SIG-M5 (cell line): ENCODE results near the gene C11orf16.
"Not testable (repeated sequence)": the region's sequence is repeated elsewhere in the genome, so short reads cannot be mapped to it uniquely, and the experiment has no call there.

Experiments
- DNase-seq: peaks from one replicate; lab custom pipeline; 2025; lab: John Stamatoyannopoulos, UW

The C11orf16 gene, protein sequence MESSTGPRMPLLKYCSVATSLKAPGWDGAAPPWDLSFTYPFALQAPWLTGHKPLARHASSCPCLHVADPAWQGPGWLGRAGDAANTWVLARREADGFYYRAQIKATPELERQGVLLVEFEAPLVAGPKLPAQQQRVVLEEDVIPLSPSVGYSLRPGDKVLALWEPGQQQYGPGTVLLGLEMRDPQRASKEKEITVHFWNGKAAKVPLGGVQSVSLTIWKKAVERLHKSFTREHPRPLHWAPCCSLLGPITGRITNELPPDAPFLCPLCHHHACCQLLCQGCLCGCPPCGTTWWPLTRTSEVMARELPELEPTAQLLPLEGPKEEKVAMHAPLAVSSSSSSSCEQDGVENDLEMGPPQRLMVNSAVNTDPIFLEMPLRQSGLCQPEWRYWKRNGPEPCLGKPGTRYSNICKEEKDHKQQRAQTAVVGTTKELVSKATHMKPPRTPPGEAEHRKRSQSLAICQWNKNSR

DNA sequence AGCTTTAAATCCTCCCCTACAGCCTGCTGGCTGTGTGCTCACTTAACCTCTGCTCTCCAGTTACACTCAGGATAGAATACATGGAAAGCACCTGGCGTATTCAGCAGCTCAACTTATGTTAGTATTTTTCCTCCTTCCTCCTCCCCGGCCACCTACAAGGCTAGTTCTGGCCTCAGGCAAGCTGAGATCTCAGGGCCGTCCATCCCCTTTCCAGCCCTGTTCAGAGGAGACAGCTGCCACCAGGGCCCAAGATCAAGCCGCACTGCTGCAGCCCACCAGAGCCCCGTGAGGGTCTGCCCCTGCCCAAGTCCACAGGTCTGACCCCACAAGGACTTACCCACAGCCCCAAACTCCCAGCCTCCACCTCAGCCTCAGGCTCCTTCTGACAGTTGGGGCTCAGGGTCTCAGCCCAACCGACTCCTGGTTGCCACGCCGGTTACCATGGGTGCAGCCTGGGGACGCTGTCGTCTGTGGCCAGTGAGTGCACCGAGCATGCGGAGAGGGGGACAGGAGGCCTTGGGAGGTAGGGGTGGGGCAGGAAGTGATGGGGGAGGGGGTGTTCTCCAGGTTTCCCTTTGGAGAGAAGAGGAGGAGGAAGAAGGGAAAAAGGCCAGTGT lies at the start of gene C11orf16:
TSS of gene C11orf16 (minus strand) at position 384 of the 617 bp plus-strand sequence. CDS start 639 bp downstream, outside the sequence.
- no peak for DNase-seq

DNA sequence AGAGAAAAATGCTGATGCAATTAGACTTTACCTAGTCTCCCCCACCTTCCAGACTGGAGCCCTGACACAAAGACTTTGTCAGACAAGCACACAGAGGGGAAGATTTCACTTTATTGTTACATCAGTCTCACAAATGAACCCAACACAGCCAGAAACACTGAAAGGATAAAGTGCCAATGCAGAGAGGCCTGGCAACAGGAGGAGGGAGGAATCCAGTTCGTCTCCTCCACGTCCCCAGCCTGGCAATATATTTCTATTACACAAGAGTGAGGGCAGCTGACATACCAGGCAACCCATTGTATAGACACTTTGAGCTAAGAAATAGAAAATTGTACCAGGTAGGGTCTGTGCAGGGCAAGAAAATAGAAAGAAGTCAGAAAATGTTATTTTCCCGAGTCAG lies 47.7 kb upstream of the C11orf16 start:
- DNase-seq, result no peak

DNA sequence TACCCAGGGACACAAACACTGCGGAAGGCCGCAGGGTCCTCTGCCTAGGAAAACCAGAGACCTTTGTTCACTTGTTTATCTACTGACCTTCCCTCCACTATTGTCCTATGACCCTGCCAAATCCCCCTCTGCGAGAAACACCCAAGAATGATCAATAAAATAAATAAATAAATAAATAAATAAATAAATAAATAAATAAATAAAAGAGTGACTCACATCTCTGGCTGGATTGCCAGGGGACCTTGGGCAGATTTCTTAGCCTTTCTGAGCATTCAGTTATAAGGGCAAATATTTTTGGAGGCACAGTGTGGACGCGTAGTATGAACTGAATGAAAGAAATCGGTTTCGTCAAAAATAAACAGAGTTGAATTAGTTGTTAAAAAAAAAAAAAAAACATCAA lies 46.6 kb upstream of the C11orf16 start:
- not testable (repeated sequence) for DNase-seq

DNA sequence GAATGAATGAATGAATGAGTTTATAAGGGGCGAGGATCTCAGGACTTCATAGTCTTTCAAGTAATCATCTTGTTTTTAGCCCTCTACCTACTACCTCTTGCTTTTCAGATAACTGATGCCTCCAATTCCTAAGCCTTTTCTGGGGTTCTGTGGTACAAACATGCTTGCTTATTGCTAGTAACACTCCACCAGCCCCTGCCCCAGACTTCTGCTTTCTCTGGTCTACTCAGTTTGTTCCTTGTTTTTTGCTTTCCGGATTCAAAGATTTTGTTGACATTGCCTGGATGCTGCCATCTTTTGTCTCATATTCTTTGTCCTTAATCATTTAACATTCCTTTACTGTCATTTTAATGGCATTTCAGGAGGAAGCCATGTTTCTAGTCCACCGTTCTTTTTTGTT lies 40.4 kb upstream of the C11orf16 start:
- DNase-seq, result no peak

DNA sequence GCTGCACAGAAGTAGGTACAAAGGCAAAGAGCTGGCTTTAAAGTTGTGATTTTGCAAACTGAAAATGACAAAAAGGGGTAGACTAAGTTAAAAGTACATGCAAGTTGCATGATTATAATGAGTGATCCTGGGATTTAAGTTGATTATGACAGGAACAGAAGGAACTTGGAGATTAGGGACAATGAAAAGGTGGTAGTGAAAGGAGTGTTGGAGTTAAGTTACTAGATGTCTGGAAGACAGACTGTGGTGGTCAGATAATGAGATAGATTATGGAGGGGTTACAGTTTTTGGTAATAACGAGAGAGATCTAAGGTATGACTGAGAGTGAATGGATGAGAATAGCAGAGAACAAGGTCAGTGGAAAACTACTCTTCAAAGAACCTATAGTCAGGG lies 39.2 kb upstream of the C11orf16 start:
- DNase-seq, result no peak

DNA sequence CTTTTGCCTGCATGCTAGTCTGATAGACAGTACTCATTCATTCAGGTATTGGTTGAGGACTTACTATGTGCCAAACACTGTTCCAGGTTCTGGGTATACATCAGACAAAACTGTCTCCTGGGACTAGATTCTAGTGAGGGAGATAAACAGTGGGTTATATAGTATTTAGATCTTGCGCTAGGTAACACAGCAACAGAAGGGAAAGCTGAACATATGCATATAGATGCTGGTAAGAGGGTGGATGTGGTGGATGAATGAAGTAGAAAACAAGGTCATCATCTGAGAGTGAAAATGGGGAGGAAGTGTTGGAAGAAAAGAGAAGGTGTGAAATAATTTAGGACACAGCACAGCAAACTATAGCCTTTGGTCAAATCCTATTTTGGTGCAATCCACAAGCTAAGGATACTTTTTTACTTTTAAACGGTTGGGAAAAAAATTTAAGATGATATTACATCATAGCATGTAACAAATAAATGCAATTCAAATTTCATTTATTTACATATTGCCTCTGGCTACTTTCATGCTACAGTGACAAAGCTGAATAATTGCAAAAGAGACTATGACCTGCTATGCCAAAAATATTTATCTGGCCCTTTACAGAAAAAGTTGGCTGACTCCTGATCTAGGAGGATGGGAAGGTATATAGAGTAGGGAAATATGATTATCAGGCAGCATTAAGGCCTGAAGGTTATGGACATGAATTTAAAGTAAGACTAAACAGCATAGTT lies 38.6 kb upstream of the C11orf16 start:
- DNase-seq, result no peak

DNA sequence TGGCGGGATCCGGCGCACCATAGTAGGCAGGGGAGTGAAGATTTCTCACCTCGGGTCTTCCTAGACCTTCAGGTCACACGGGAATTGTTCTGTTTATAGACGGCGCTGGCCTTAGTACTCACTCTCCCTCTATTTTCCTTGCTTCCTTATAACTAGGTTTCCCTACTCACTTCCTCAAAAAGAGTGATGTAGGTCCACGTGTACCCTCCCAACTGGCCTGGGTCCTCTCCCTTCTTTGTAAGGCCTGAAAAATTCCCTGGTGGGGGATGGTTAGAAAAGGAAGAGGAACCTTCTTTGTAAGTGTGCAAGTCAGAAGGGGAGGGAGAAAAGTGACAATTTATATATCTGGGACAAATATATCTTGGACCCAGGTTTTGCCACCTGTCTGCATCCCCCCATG lies 34.4 kb upstream of the C11orf16 start:
- DNase-seq, result no peak

DNA sequence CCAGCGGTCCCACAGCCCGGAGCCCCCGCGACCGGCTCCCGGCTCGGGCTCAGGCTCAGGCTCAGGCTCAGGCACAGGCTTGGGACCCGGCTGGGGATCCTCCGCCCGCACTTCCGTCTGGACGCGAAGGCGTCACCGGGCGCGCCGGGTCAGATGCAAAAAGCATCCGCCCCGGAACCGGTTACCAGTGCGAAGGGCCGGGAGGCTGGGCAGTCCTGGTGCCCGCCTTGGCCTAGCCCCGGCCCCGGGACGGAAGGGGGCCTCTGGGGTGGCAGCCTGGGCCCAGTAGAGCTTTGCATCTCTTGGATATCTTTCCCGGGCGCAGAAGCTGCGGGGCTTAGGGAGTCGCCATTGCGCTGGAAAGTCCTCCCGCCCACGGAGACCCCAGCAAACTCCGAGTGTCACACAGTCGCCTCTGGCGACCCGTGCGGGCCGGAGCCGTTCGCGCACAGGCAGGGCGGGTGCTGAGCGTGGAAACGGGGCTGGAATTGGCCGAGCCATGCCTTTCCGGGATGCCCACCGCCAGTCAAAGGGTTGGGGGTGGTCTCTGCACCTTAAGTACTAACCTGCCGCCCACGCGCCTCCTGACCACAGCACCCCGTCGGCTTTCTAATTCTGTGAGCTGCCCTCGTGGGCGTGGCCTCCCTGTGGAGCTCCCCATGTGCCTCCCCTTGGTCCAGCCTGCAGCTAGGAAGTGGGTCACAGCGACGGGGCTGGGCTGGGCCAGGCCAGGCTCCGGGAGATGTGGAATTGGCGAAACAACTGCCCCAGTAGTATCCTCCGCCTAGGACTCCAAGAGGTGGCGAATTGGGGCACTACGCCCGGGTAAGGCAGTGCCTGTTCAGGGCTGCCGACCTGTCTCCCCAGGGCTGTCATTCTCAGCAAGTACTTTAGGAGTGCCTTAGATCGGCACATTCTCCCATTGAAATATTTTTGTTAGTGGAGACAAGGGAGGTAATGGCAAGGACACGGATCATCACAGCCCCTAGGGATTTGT lies 31.9 kb upstream of the C11orf16 start, which contains the start of gene TMEM9B:
TSS of gene TMEM9B (minus strand) at position 119 of the 997 bp plus-strand sequence. CDS start 129 bp downstream, outside the sequence.
- no peak for DNase-seq

DNA sequence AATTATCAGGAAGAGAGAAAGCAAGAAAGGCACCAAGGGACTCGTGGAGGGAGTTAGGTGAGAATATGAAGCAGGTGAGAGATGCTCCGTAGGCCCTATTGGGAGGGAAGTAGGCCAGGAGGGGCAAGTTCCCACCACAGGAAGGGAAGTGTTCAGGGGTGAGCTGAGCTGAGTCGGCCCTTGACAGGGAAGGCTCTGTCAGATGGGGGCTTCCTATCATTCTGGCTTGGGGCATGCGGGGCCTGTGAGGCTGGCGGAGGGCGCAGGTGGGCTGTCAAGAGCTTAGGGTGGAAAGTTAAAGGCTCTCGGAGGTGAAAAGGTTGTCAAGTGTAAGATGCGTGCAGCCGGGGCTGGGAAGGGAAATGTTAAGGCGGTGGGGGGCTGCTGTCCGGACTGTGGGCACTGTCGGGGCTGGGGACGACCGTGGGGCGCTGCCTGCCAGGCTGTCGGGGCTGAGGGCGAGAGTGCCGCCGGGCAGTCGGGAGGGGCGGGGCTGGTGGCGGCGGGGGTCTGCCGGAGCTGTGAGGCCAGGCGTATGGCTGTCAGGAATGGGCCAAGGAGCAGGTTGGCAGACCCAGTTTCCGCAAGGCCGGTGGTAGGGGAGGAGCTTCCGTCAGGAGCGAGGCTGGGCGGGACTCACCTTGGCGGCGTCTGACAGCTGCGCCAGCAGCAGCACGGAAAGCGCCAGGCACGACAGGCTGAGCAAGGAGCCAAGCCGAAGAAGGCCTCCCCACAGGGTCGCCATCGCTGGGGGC lies 31.0 kb upstream of the C11orf16 start:
- DNase-seq, result no peak

DNA sequence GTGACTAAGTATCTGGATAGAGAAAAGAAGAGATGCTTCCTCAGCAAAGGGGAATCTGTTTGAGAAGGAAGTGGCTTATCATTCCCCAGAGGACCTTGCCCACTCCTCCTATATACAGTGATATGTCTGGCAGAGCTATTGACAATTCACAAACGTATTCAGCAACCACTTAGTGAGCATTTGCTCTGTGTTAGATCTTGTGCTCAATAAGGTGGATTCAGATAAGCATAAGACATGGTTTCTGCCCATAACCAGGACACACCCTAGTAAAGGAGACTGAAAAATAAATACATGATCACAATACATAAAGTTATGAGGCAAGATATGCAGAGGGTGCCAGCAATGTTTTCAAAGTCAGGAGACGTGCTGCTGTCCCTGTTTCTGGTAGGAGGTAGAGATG lies 30.1 kb upstream of the C11orf16 start:
- DNase-seq, result no peak

DNA sequence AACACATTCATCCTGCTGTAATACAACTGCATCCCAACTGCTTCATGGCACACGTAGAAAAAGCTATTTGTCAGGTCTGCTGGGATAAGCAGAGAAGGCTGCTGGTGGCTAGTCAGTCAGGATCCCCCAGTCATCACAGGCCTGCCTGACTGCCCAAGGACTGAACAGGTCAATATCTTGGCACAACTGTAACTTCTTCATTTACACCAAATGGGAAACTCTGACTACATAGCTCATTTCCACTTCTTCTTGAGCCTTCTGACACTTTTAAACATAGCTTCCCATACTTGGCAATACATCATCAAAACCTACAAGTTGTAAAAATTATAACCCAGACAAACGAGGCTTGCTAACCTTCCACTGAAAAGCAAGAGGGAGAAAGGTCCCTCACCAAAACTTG lies 28.7 kb upstream of the C11orf16 start:
- no peak for DNase-seq

DNA sequence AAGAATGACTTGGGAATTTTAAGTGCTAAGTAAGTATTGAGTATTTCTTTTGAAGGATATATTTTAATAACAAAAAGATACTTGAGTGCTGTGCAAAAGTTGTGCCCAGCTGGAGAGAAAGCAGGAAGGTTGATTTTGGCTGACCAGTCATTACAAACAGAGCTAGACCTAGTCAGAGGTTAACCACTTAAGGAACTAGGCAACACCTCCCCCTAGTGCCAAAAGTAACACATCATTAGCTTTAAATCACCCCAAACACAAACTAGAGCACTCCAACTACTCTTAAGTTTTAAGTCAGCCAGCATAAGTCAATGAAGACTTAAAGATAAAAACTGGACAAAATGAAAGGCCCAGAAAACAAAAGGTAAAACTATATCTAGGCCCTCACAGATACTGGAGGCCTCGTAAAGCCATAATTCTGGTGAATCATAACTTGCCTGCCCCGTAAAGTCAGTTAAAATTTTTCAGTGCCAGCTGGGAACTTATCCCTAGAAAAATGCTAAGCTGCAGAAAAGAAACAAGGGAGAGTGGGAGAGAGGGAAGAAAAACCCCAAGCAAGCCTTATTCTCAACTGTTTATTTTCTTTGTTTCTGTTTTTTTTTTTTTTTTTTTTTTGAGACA lies 26.9 kb upstream of the C11orf16 start:
- peak; percentile 22 for DNase-seq

DNA sequence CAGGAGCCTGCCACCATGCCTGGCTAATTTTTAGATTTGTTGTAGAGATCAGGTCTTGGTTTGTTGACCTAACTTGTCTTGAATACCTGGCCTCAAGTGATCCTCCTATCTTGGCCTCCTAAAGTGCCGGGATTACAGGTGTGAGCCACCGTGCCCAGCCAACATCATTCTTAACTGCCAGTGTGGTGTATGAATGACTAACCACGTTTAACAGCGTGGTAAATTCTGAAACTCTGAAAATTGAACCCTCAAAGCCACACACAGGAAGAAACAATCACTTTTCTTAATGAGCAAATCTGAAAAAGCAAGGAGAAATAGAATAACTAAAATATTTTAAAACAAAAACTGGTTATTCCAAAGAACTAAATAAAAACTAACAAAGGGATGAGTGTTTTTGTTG lies 24.1 kb upstream of the C11orf16 start:
- no peak for DNase-seq

DNA sequence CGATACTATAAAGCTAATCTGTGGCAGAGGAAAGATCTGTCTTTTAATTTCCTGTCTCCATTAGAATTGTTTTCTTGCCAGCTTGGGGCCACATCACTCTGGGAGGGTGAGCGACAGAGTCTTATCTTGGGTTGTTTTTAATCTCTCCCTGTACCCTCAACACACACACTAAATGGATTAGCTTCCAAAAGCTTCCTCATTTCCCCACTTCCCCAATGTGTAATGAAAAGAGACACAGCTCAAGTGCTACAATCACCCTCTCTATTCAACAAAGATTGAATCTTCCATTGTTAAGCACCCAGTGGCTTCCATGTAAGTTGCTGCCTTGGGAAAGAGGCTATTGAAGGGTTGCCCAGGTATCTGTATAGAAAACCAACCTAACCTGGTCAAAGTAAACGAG lies 16.1 kb upstream of the C11orf16 start:
- no peak for DNase-seq

DNA sequence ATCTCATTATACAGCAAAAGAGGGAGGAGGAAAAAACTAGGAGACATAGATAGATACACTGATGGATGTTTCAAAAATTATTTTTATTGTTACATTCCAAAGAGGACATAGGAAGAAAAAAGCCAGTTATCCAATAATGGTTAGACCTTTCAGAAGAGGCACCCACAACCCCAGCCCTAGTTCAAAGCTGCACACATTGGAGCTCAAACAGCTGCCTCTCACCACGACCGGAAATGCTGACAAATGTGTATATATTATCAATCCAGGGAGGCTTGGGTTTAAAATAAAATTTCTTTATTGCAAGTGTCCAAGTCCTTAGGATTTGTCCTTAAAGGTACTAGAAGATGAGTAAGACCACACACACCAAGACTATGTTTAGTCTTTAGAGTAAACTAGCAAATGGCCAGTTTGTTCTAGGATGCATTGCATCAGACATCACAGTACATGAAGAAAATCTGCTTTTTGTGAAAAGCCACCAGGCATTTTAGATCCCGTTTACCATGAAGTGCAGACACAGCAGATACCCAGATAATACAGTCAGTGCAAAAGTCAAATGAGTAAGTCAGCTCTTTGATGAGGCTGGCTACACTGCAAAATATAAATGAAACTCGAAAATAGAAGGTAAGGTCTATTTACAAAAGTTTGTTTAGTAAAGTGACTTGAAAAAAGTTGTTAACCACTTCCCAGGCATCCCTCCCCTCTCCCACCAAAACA lies 14.6 kb upstream of the C11orf16 start:
- DNase-seq, result no peak

DNA sequence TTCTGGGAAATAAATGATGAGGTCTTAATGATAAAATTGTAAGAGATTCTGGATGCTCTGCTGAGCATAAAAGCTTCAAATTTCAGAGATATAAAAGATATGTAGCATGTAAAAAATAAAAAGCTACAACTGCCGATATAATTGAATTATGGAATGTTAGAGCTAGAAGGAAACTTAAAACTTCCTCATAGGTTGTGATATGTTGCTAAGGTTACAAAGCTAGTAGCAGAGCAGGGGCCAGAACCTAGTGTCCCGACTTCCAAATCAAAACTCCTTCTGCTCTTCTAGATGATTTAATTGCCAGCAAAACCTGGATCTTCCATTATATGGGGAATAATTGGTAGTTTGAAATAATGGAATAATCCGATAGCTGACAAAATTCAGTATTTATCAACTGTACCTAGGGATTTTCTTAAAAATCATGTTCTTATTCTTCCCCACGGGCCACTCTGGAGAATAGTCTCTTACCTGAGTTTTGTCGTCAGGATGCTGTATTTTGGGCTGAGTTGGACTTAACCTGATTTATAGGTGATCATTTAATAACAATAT lies 9.8 kb upstream of the C11orf16 start, which contains the start of gene ASCL3:
TSS of gene ASCL3 (minus strand) at position 499 of the 549 bp plus-strand sequence. CDS start 4,855 bp downstream, outside the sequence.
- DNase-seq, result no peak

DNA sequence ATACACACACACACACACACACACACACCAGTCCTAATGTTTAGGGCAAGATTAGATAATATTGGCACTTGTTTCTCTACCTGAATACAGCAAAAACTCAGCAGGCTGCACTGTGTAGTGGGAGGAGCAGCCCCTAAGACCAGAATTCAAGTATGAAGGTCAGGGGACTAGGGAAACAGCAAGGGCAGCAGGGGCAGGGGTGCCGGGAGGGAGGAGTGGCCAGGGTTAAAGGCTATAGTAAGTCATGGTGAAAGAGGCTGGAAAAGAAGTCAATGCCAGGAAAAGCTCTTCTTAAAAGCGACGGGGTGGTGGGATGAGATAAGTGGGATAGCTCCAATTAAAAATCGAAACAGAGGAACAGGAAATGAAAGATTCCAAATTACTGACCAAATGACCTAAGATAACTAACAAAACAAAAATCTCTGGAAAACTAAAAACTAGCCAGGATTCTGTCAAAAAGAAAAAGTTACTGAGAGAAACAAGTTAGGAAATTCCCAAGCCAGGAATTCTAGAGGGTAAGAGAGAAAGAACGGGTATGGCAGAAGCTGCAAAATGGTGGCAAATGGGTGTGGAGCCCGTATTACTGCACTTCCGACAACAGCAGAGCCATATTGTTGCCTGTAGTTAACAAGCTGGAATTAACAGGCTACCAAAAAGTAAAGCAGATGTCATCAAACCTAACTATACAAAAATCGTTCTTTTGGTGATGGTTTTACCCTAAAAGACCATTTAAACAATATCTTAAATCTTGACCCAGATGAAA lies 8.8 kb upstream of the C11orf16 start:
- no peak for DNase-seq

DNA sequence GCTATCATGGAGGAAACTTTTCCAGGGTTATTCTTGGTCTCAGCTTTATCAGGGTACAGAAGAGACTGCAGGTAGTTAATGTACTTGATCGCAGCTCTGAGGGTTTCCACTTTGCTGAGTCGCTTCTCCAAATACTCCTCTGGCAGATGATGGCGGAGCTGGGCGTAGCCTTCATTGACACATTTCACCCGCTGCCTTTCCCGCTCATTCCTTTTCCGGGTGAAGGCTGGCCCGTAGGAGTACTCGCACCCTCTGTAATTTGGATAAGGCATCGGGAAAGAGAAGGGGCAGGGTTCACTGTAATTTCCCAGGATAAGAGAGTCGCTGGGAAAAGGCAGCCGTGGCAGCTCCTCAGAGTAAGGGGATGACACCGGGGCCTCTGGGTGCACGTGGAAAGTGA lies 4.9 kb upstream of the C11orf16 start:
- no peak for DNase-seq
